MM.1S (cell line): ENCODE measurements around the gene IQSEC1.

ENCODE experiments used
- DNase-seq: peaks from one replicate; pipeline ENCODE4 v3.0.0-alpha.2; 2015
- H2AFZ ChIP-seq: fragments of 300-600 bp; sonication (generic); 2 replicates; pipeline ENCODE4 v1.6.0; 2016; ENCODE audit warnings: antibody characterized with exemption, low read length
- H3F3A ChIP-seq: fragments of 300-600 bp; sonication (generic); 2 replicates; pipeline ENCODE4 v1.6.1; 2016; ENCODE audit warnings: mild to moderate bottlenecking, antibody characterized with exemption, low read length, moderate library complexity, mixed read lengths; ENCODE audit not compliant: insufficient read depth
- H3K27ac ChIP-seq: fragments of 300-600 bp; sonication (generic); 2 replicates; pipeline ENCODE4 v1.5.1; 2016; ENCODE audit warnings: mild to moderate bottlenecking, low read length
- H3K27me3 ChIP-seq: fragments of 300-600 bp; sonication (generic); replicated peaks from 2 replicates; pipeline ENCODE4 v1.6.0; 2016; ENCODE audit warnings: low read length; ENCODE audit not compliant: insufficient read depth
- H3K36me3 ChIP-seq: fragments of 300-600 bp; sonication (generic); replicated peaks from 2 replicates; pipeline ENCODE4 v1.6.1; 2016; ENCODE audit warnings: mild to moderate bottlenecking, low read length, mixed read lengths; ENCODE audit not compliant: insufficient read depth
- H3K4me1 ChIP-seq: fragments of 300-600 bp; sonication (generic); 2 replicates; pipeline ENCODE4 v1.6.1; 2016; ENCODE audit warnings: low read length, mixed read lengths
- H3K4me2 ChIP-seq: fragments of 300-600 bp; sonication (generic); 2 replicates; pipeline ENCODE4 v1.6.0; 2016; ENCODE audit warnings: low read depth, low read length
- H3K4me3 ChIP-seq: fragments of 300-600 bp; sonication (generic); 2 replicates; pipeline ENCODE4 v1.5.1; 2016; ENCODE audit warnings: low read length, mixed read lengths
- H3K79me2 ChIP-seq: fragments of 300-600 bp; sonication (generic); 2 replicates; pipeline ENCODE4 v1.6.1; 2016; ENCODE audit warnings: mixed run types, low read length, mixed read lengths
- H3K9ac ChIP-seq: fragments of 300-600 bp; sonication (generic); 2 replicates; pipeline ENCODE4 v1.6.1; 2016; ENCODE audit warnings: low read length, mixed read lengths
- H3K9me2 ChIP-seq: fragments of 300-600 bp; sonication (generic); replicated peaks from 2 replicates; pipeline ENCODE4 v1.6.1; 2016; ENCODE audit warnings: mild to moderate bottlenecking, low read length, mixed read lengths; ENCODE audit not compliant: insufficient read depth
- H3K9me3 ChIP-seq: fragments of 300-600 bp; sonication (generic); replicated peaks from 2 replicates; pipeline ENCODE4 v1.6.1; 2016; ENCODE audit warnings: mild to moderate bottlenecking, low read length, mixed read lengths; ENCODE audit not compliant: insufficient read depth
- H4K20me1 ChIP-seq: fragments of 300-600 bp; sonication (generic); 2 replicates; pipeline ENCODE4 v1.6.1; 2016; ENCODE audit warnings: mild to moderate bottlenecking, low read length, moderate library complexity, mixed read lengths; ENCODE audit not compliant: insufficient read depth
- EZH2 ChIP-seq: fragments of 300-600 bp; sonication (generic); optimal IDR thresholded peaks from 2 replicates; pipeline ENCODE3; 2017; ENCODE audit warnings: low read depth, mild to moderate bottlenecking, antibody characterized with exemption, low read length, mixed read lengths
- EZH2phosphoT487 ChIP-seq: fragments of 300-600 bp; sonication (generic); IDR thresholded peaks from 2 replicates; pipeline ENCODE4 v1.6.1; 2018; ENCODE audit warnings: antibody characterized with exemption, low read length
- TF ChIP-seq, protein P1 (sequence below): fragments of 300-600 bp; sonication (generic); IDR thresholded peaks from 2 replicates; pipeline ENCODE4 v1.5.1; 2016; ENCODE audit warnings: antibody characterized with exemption, low read length, mixed read lengths

Gene IQSEC1

DNA sequence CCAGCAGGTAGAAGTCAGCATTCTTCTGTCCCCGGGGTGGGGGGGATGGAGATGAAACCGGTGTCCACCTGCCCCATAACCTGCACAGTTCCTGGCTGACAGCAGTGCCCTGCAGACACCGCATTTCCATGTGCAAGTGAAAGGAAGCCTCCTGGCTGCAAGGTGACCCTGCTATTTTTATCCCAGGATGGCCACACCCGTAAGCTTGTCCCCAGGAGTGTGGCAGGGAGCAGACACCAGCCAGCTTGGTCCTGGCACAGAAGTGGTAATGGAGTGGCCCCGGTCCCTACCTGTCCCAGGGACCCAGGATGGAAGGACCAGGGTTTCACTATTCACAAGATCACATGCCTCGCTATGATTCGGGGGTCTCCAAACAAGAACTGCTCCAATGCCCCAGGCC is 146.6 kb downstream of the IQSEC1 start:
- Histone ChIP-seq H2AFZ (no peak overlapping the region), H3F3A (no peaks in the 10 kb centered on the region), H4K20me1 (no peaks in the 10 kb centered on the region), H3K36me3 (peaks cover 7% of the 10 kb centered on the region), H3K9ac (no peak overlapping the region), H3K9me2 (no peaks in the 10 kb centered on the region), H3K27me3 (no peaks in the 10 kb centered on the region), H3K4me2 (no peak overlapping the region), H3K27ac (no peak overlapping the region), H3K79me2 (peaks cover 43% of the 10 kb centered on the region), H3K9me3 (no peaks in the 10 kb centered on the region), H3K4me1 (no peaks in the 10 kb centered on the region), H3K4me3 (no peak overlapping the region)
- TF ChIP-seq, protein P1, sequence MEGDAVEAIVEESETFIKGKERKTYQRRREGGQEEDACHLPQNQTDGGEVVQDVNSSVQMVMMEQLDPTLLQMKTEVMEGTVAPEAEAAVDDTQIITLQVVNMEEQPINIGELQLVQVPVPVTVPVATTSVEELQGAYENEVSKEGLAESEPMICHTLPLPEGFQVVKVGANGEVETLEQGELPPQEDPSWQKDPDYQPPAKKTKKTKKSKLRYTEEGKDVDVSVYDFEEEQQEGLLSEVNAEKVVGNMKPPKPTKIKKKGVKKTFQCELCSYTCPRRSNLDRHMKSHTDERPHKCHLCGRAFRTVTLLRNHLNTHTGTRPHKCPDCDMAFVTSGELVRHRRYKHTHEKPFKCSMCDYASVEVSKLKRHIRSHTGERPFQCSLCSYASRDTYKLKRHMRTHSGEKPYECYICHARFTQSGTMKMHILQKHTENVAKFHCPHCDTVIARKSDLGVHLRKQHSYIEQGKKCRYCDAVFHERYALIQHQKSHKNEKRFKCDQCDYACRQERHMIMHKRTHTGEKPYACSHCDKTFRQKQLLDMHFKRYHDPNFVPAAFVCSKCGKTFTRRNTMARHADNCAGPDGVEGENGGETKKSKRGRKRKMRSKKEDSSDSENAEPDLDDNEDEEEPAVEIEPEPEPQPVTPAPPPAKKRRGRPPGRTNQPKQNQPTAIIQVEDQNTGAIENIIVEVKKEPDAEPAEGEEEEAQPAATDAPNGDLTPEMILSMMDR, result no peak
- TF ChIP-seq EZH2, result no peak
- TF ChIP-seq EZH2phosphoT487, result no peak
- no peak for DNase-seq

DNA sequence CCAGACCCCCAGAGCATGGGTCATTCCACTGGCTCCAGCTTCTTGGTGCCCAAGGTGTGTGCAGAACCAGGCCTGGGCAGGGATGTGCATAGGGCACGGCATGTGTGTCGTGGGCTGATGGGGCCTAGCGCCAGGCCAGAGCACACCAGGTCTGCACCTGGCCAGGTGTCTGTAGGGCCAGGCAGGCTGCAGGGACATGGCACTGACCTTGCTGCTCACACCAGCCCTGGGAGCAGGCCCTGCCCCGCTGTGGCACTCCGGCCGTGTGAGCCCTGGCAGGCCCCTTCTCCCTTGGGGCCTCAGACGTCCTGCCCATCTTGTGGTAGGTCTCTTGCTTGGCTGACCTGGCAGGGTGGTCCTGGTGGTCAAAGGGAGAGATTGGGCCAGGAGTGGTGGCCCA is 147.6 kb downstream of the IQSEC1 start:
- H3K27ac ChIP-seq, result no peak overlapping the region
- H3K9me2 ChIP-seq, result no peaks in the 10 kb centered on the region
- no peaks in the 10 kb centered on the region for H3K4me1 ChIP-seq
- no peak overlapping the region for H3K4me2 ChIP-seq
- H3K36me3 ChIP-seq, result peaks cover 7% of the 10 kb centered on the region
- no peak for TF ChIP-seq EZH2
- TF ChIP-seq EZH2phosphoT487, result no peak
- peaks cover 33% of the 10 kb centered on the region for H3K79me2 ChIP-seq
- H3K9ac ChIP-seq, result no peak overlapping the region
- H4K20me1 ChIP-seq, result no peaks in the 10 kb centered on the region
- no peaks in the 10 kb centered on the region for H3F3A ChIP-seq
- H2AFZ ChIP-seq, result no peak overlapping the region
- H3K9me3 ChIP-seq, result no peaks in the 10 kb centered on the region
- no peak overlapping the region for H3K4me3 ChIP-seq
- DNase-seq, result no peak
- no peaks in the 10 kb centered on the region for H3K27me3 ChIP-seq

DNA sequence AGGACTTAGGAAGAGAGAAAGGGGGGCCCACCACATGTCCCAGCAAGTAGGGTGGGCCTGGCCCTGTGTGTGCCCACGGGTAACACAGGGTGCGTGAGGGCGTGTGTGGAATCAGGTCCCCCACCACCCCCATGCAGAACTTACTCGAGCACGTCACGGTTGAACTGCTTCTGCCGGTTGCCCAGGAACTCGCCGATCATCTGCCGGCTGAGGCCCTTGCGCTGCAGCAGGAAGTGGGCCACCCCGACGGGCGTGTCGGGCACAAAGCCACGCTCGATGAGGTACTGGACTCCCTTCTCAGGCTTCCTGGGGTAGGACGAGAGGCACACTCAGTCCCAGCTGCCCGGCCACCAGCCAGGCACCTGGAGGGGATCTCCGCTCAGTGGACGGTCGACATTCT is 148.8 kb downstream of the IQSEC1 start:
- no peaks in the 10 kb centered on the region for H3K9me3 ChIP-seq
- no peak for DNase-seq
- H3K9me2 ChIP-seq, result no peaks in the 10 kb centered on the region
- peaks cover 29% of the 10 kb centered on the region for H3K79me2 ChIP-seq
- H3K4me2 ChIP-seq, result no peak overlapping the region
- H3K27ac ChIP-seq, result no peak overlapping the region
- no peaks in the 10 kb centered on the region for H4K20me1 ChIP-seq
- no peaks in the 10 kb centered on the region for H3K27me3 ChIP-seq
- no peak overlapping the region for H3K4me3 ChIP-seq
- H3K36me3 ChIP-seq, result peaks cover 7% of the 10 kb centered on the region
- H3K9ac ChIP-seq, result no peak overlapping the region
- no peak overlapping the region for H2AFZ ChIP-seq
- H3K4me1 ChIP-seq, result no peaks in the 10 kb centered on the region
- no peaks in the 10 kb centered on the region for H3F3A ChIP-seq
- TF ChIP-seq, protein P1, result no peak
- TF ChIP-seq EZH2phosphoT487, result no peak

DNA sequence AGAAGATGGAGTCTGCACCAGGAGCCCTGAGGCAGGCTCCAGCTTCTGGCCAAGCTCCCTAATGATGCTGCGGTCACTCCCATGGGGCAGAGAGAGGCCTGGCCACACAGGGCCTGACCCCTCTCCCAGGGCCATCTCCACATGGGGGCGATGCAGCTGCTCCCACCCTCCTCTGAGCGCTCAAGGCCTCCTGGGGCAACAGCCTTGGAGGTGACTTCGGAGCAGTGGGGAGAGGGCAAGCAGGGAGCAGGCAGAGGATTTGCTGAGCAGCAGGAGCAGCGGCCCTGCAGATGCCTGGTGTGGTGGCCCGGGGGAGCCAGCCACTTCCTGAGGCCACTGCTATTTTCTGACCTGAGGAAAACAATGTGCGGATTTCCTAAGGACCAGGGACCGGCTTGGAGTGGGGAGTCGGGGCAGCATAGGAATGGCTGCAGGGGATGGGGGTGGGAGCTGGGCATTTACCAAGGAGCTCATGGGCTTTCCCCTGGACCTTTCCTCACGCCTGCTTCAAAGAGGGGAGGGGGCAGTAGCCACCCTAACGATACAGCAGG is 150.3 kb downstream of the IQSEC1 start:
- no peak for DNase-seq
- H4K20me1 ChIP-seq, result no peaks in the 10 kb centered on the region
- no peak overlapping the region for H2AFZ ChIP-seq
- no peaks in the 10 kb centered on the region for H3K9me3 ChIP-seq
- no peaks in the 10 kb centered on the region for H3K9me2 ChIP-seq
- H3K79me2 ChIP-seq, result peaks cover 17% of the 10 kb centered on the region
- no peaks in the 10 kb centered on the region for H3F3A ChIP-seq
- no peak overlapping the region for H3K4me2 ChIP-seq
- no peak overlapping the region for H3K27ac ChIP-seq
- no peaks in the 10 kb centered on the region for H3K4me1 ChIP-seq
- no peak overlapping the region for H3K9ac ChIP-seq
- TF ChIP-seq EZH2phosphoT487 (no peak), EZH2 (no peak)
- TF ChIP-seq, protein P1, result no peak
- peaks cover 7% of the 10 kb centered on the region for H3K36me3 ChIP-seq
- H3K4me3 ChIP-seq, result no peak overlapping the region
- H3K27me3 ChIP-seq, result no peaks in the 10 kb centered on the region
